CD4-positive, alpha-beta T cell (primary cell): ENCODE data around the gene P3H2. TPM values are rescaled to one million over a fixed set of nuclear protein-coding genes. Genes with fewer than 3 reads are reported as not detected.

Experiments
- ATAC-seq: fragments of 200-7000 bp; cut with Tn5 transposase; one replicate; pipeline ENCODE4 v1.10.0; 2022; ENCODE audit warnings: mild to moderate bottlenecking; ENCODE audit not compliant: poor library complexity
- CTCF ChIA-PET: fragments of 350-600 bp; sonication (Branson Sonifier 250); formaldehyde crosslinking; loops from one replicate; lab custom pipeline; 2021; ENCODE audit warnings: antibody characterized with exemption, inconsistent platforms; lab: Charles Lee
- POLR2A ChIA-PET: fragments of 350-600 bp; sonication (Branson Sonifier 250); formaldehyde crosslinking; loops from one replicate; lab custom pipeline; 2021; ENCODE audit warnings: antibody characterized with exemption, inconsistent platforms; lab: Charles Lee
- DNase-seq, 14 experiments: peaks; one replicate each; pipeline ENCODE4 v3.0.0-alpha.2; 2013 to 2020; ENCODE audit warnings: mixed read lengths in 2 of 14
- H3K27ac ChIP-seq, 2 donors: one replicate each; pipeline versions ENCODE4 v1.5.1 to v1.7.0; 2013; ENCODE audit warnings: low read length in 2 of 2, low read depth in 1 of 2, mild to moderate bottlenecking in 1 of 2
- H3K27me3 ChIP-seq, 2 experiments: 1 replicate in 1 of 2; 2 replicates in 1 of 2; pipeline versions ENCODE4 v1.6.1 to v1.7.0; 2013; ENCODE audit warnings: low read length in 2 of 2, control low read depth in 1 of 2, mild to moderate bottlenecking in 1 of 2, moderate library complexity in 1 of 2; ENCODE audit not compliant: insufficient read depth in 2 of 2, control insufficient read depth in 1 of 2
- H3K36me3 ChIP-seq: one replicate; pipeline ENCODE4 v1.6.1; 2013; ENCODE audit warnings: low read length, control low read depth; ENCODE audit not compliant: insufficient read depth
- H3K4me1 ChIP-seq: one replicate; pipeline ENCODE4 v1.6.1; 2013; ENCODE audit warnings: low read length, control low read depth; ENCODE audit not compliant: insufficient read depth
- H3K4me3 ChIP-seq: one replicate; pipeline ENCODE4 v1.5.1; 2013; ENCODE audit warnings: mild to moderate bottlenecking, low read length, moderate library complexity
- H3K9me3 ChIP-seq, 2 experiments: 1 replicate in 1 of 2; 2 replicates in 1 of 2; pipeline versions ENCODE4 v1.6.1 to v1.7.0; 2013; ENCODE audit warnings: low read length in 2 of 2, mild to moderate bottlenecking in 2 of 2, control low read depth in 1 of 2, moderate library complexity in 1 of 2; ENCODE audit not compliant: control insufficient read depth in 1 of 2, insufficient read depth in 1 of 2
- H3K27ac Mint-ChIP-seq: one replicate; pipeline ENCODE4 v1.8.0; 2020; ENCODE audit warnings: mixed read lengths
- H3K27me3 Mint-ChIP-seq: one replicate; pipeline ENCODE4 v1.8.0; 2021; ENCODE audit warnings: mixed read lengths
- H3K36me3 Mint-ChIP-seq: one replicate; pipeline ENCODE4 v1.8.0; 2021; ENCODE audit warnings: low read depth, mixed read lengths
- H3K4me1 Mint-ChIP-seq: one replicate; pipeline ENCODE4 v1.8.0; 2021; ENCODE audit warnings: low read depth, mixed read lengths
- H3K4me3 Mint-ChIP-seq: one replicate; pipeline ENCODE4 v1.8.0; 2020; ENCODE audit warnings: mild to moderate bottlenecking, mixed read lengths
- H3K9me3 Mint-ChIP-seq: one replicate; pipeline ENCODE4 v1.8.0; 2020; ENCODE audit warnings: mixed read lengths
- CTCF ChIP-seq: fragments of 200-600 bp; IDR thresholded peaks from one replicate; pipeline ENCODE4 v1.8.0; 2022; ENCODE audit warnings: antibody characterized with exemption, mild to moderate bottlenecking
- intact Hi-C, 2 experiments: fragments of 100-400 bp; cut with DNase I in 1 of 2; cut with micrococcal nuclease in 1 of 2; formaldehyde crosslinking; loops; one replicate each; pipeline versions ENCODE4 v1.15.1 to v1.9.0; 2023 to 2025; cut with DNase I, micrococcal nuclease
- total RNA-seq, 174 experiments: library from RNA in 2 of 174; stranded (reverse) in 2 of 174; gene quantifications; one replicate each; pipeline ENCODE4 v1.2.3 and lab custom pipeline; 2021 to 2026

P3H2 gene
- total RNA-seq, 2 experiments from 2014 or later = not detected

- Mint-ChIP-seq H3K4me3 (no peak overlapping the region), H3K27ac (no peak overlapping the region), H3K36me3 (no peaks in the 10 kb centered on the region), H3K4me1 (no peaks in the 10 kb centered on the region), H3K9me3 (no peaks in the 10 kb centered on the region), H3K27me3 (peaks cover 18% of the 10 kb centered on the region)
- TF ChIP-seq CTCF = no peak
- POLR2A ChIA-PET = interaction anchor here (0.7 kb wide), 1 partner anchor 167 kb away, joined by 3 read pairs; no protein-coding TSS in a partner anchor
- ATAC-seq (no peak), DNase-seq (no peak)
- Histone ChIP-seq H3K4me3 (no peak overlapping the region), H3K27ac (no peak overlapping the region), H3K9me3 (no peaks in the 10 kb centered on the region), H3K36me3 (no peaks in the 10 kb centered on the region), H3K4me1 (no peaks in the 10 kb centered on the region), H3K27me3 (peaks cover 0 to 5% of the 10 kb centered on the region in 2 experiments)
- intact Hi-C loops = no loop called here
- CTCF ChIA-PET = no interaction called here
Measured at GRCh38 chr3:190000187-190000860, 120.4 kb downstream of the P3H2 start.

- no peak for TF ChIP-seq CTCF
- Histone ChIP-seq H3K36me3 (no peaks in the 10 kb centered on the region), H3K27ac (no peak overlapping the region), H3K4me3 (no peak overlapping the region), H3K27me3 (peaks cover 0 to 5% of the 10 kb centered on the region in 2 experiments), H3K9me3 (no peaks in the 10 kb centered on the region), H3K4me1 (no peaks in the 10 kb centered on the region)
- ATAC-seq = no peak
- ChIA-PET POLR2A (no interaction called here), CTCF (no interaction called here)
- Mint-ChIP-seq H3K36me3 (no peaks in the 10 kb centered on the region), H3K27me3 (peaks cover 18% of the 10 kb centered on the region), H3K4me3 (no peak overlapping the region), H3K9me3 (no peaks in the 10 kb centered on the region), H3K27ac (no peak overlapping the region), H3K4me1 (no peaks in the 10 kb centered on the region)
- DNase-seq = no peak
- intact Hi-C loops = no loop called here
Measured at GRCh38 chr3:189999718-190000117, 121.0 kb downstream of the P3H2 start.

GRCh38 chr3:189995129-189995528, 125.6 kb downstream of the P3H2 start:
- no peak overlapping the region for H3K27ac Mint-ChIP-seq
- Histone ChIP-seq H3K27me3 (peaks cover 0 to 5% of the 10 kb centered on the region in 2 experiments), H3K9me3 (no peaks in the 10 kb centered on the region), H3K4me3 (no peak overlapping the region), H3K27ac (no peak overlapping the region), H3K36me3 (no peaks in the 10 kb centered on the region), H3K4me1 (no peaks in the 10 kb centered on the region)
- no peaks in the 10 kb centered on the region for H3K9me3 Mint-ChIP-seq
- H3K4me3 Mint-ChIP-seq = no peak overlapping the region
- H3K36me3 Mint-ChIP-seq = no peaks in the 10 kb centered on the region
- CTCF ChIA-PET = no interaction called here
- intact Hi-C loops = no loop called here
- POLR2A ChIA-PET = no interaction called here
- peaks cover 37% of the 10 kb centered on the region for H3K27me3 Mint-ChIP-seq
- ATAC-seq (no peak), DNase-seq (no peak)
- TF ChIP-seq CTCF = no peak
- H3K4me1 Mint-ChIP-seq = no peaks in the 10 kb centered on the region
